Measurements from ENCODE around the gene LRFN5. TPM values are rescaled to one million over a fixed set of nuclear protein-coding genes. Genes with fewer than 3 reads are reported as not detected.

LRFN5 gene
- total RNA-seq, 5 donors from 2014 or later (not counting 1 experiment from before 2014, with no cell fraction given) = not detected

GRCh38 chr14:41817626-41818025, 210.9 kb downstream of the LRFN5 start:
- Mint-ChIP-seq H3K27me3 (no peaks in the 10 kb centered on the region), H3K9me3 (peaks cover 0 to 12% (median 4%) of the 10 kb centered on the region in 3 donors), H3K27ac (no peak overlapping the region), H3K4me1 (no peaks in the 10 kb centered on the region), H3K36me3 (no peaks in the 10 kb centered on the region), H3K4me3 (no peak overlapping the region)
- ATAC-seq (replicated peaks in 1 of 4) (no peak), DNase-seq (no peak)
- H3K36me3 ChIP-seq (ENCODE audit: control insufficient read depth in 2 of 2, extremely low read depth in 1 of 2, insufficient read depth in 1 of 2, low read length in 1 of 2) = no peaks in the 10 kb centered on the region
- H3K27me3 ChIP-seq (replicated peaks in 1 of 2; ENCODE audit: control insufficient read depth in 2 of 2, extremely low read depth in 1 of 2, insufficient read depth in 2 of 2, low read length in 1 of 2) = no peaks in the 10 kb centered on the region
- WGBS (ENCODE audit: insufficient coverage) = no CpG with 5 or more reads among the region's 1 CpG
- no peaks in the 10 kb centered on the region for H3K4me1 ChIP-seq (ENCODE audit: control insufficient read depth in 1 of 2, extremely low read depth in 1 of 2, insufficient read depth in 2 of 2, low read length in 2 of 2)
- CTCF ChIA-PET = no interaction called here
- no peak overlapping the region for H3K27ac ChIP-seq (ENCODE audit: low read length)
- H3K4me3 ChIP-seq (ENCODE audit: control insufficient read depth in 1 of 2, extremely low read depth in 1 of 2, low read length in 1 of 2) = no peak overlapping the region
- POLR2A ChIA-PET = interaction anchor here in 1 of 2 donors (0.5 kb wide), 1 partner anchor 142 kb away, joined by 3 read pairs; no protein-coding TSS in a partner anchor
- no peaks in the 10 kb centered on the region for H3K9me3 ChIP-seq

GRCh38 chr14:41824441-41824840, 217.8 kb downstream of the LRFN5 start:
- no peaks in the 10 kb centered on the region for H3K27me3 Mint-ChIP-seq
- WGBS (ENCODE audit: insufficient coverage) = no CpG with 5 or more reads among the region's 2 CpGs
- no peaks in the 10 kb centered on the region for H3K9me3 ChIP-seq
- ChIA-PET CTCF (no interaction called here), POLR2A (no interaction called here)
- H3K27ac ChIP-seq (ENCODE audit: low read length) = no peak overlapping the region
- no peak overlapping the region for H3K4me3 ChIP-seq (ENCODE audit: control insufficient read depth in 1 of 2, extremely low read depth in 1 of 2, low read length in 1 of 2)
- no peaks in the 10 kb centered on the region for H3K4me1 Mint-ChIP-seq
- H3K27me3 ChIP-seq (replicated peaks in 1 of 2; ENCODE audit: control insufficient read depth in 2 of 2, extremely low read depth in 1 of 2, insufficient read depth in 2 of 2, low read length in 1 of 2) = no peaks in the 10 kb centered on the region
- no peaks in the 10 kb centered on the region for H3K4me1 ChIP-seq (ENCODE audit: control insufficient read depth in 1 of 2, extremely low read depth in 1 of 2, insufficient read depth in 2 of 2, low read length in 2 of 2)
- peaks cover 17 to 26% (median 21%) of the 10 kb centered on the region in 3 donors for H3K9me3 Mint-ChIP-seq
- no peaks in the 10 kb centered on the region for H3K36me3 ChIP-seq (ENCODE audit: control insufficient read depth in 2 of 2, extremely low read depth in 1 of 2, insufficient read depth in 1 of 2, low read length in 1 of 2)
- ATAC-seq (replicated peaks in 1 of 4) (no peak), DNase-seq (no peak)
- no peaks in the 10 kb centered on the region for H3K36me3 Mint-ChIP-seq
- no peak overlapping the region for H3K4me3 Mint-ChIP-seq
- H3K27ac Mint-ChIP-seq = no peak overlapping the region

- Mint-ChIP-seq H3K4me1 (no peaks in the 10 kb centered on the region), H3K27ac (no peak overlapping the region), H3K4me3 (no peak overlapping the region), H3K27me3 (peaks cover 0 to 1% of the 10 kb centered on the region in 2 donors), H3K9me3 (peaks cover 17 to 22% (median 19%) of the 10 kb centered on the region in 3 donors), H3K36me3 (no peaks in the 10 kb centered on the region)
- ATAC-seq (replicated peaks in 1 of 4) (no peak), DNase-seq (no peak)
- POLR2A ChIA-PET = no interaction called here
- CTCF ChIA-PET = no interaction called here
- Histone ChIP-seq H3K4me3 (ENCODE audit: control insufficient read depth in 1 of 2, extremely low read depth in 1 of 2, low read length in 1 of 2) (no peak overlapping the region), H3K27ac (ENCODE audit: low read length) (no peak overlapping the region), H3K36me3 (ENCODE audit: control insufficient read depth in 2 of 2, extremely low read depth in 1 of 2, insufficient read depth in 1 of 2, low read length in 1 of 2) (no peaks in the 10 kb centered on the region), H3K9me3 (no peaks in the 10 kb centered on the region), H3K27me3 (replicated peaks in 1 of 2; ENCODE audit: control insufficient read depth in 2 of 2, extremely low read depth in 1 of 2, insufficient read depth in 2 of 2, low read length in 1 of 2) (no peaks in the 10 kb centered on the region), H3K4me1 (ENCODE audit: control insufficient read depth in 1 of 2, extremely low read depth in 1 of 2, insufficient read depth in 2 of 2, low read length in 2 of 2) (no peaks in the 10 kb centered on the region)
- 80% methylated on average over 1 of the region's 1 CpG for WGBS (ENCODE audit: insufficient coverage)
These were observed 218.9 kb downstream of the LRFN5 start for GRCh38 chr14:41825622-41826021.

- H3K4me1 Mint-ChIP-seq = no peaks in the 10 kb centered on the region
- Histone ChIP-seq H3K4me1 (ENCODE audit: control insufficient read depth in 1 of 2, extremely low read depth in 1 of 2, insufficient read depth in 2 of 2, low read length in 2 of 2) (no peaks in the 10 kb centered on the region), H3K36me3 (ENCODE audit: control insufficient read depth in 2 of 2, extremely low read depth in 1 of 2, insufficient read depth in 1 of 2, low read length in 1 of 2) (no peaks in the 10 kb centered on the region), H3K27me3 (replicated peaks in 1 of 2; ENCODE audit: control insufficient read depth in 2 of 2, extremely low read depth in 1 of 2, insufficient read depth in 2 of 2, low read length in 1 of 2) (no peaks in the 10 kb centered on the region), H3K27ac (ENCODE audit: low read length) (no peak overlapping the region), H3K4me3 (ENCODE audit: control insufficient read depth in 1 of 2, extremely low read depth in 1 of 2, low read length in 1 of 2) (no peak overlapping the region), H3K9me3 (no peaks in the 10 kb centered on the region)
- ChIA-PET POLR2A (no interaction called here), CTCF (no interaction called here)
- peaks cover 4 to 6% (median 5%) of the 10 kb centered on the region in 3 donors for H3K9me3 Mint-ChIP-seq
- H3K4me3 Mint-ChIP-seq = no peak overlapping the region
- H3K27me3 Mint-ChIP-seq = peaks cover 0 to 1% of the 10 kb centered on the region in 2 donors
- no peak for ATAC-seq (replicated peaks in 1 of 4)
- WGBS (ENCODE audit: insufficient coverage) = 63% methylated on average over 1 of the region's 2 CpGs
- no peak for DNase-seq
- H3K36me3 Mint-ChIP-seq = no peaks in the 10 kb centered on the region
- H3K27ac Mint-ChIP-seq = no peak overlapping the region
These were observed 224.2 kb downstream of the LRFN5 start for GRCh38 chr14:41830714-41831406.

GRCh38 chr14:41839661-41840060, 233.0 kb downstream of the LRFN5 start:
- no peak for DNase-seq
- no peaks in the 10 kb centered on the region for H3K9me3 ChIP-seq
- no peak for ATAC-seq (replicated peaks in 1 of 4)
- WGBS (ENCODE audit: insufficient coverage) = no CpG with 5 or more reads among the region's 2 CpGs
- Mint-ChIP-seq H3K4me1 (no peaks in the 10 kb centered on the region), H3K4me3 (no peak overlapping the region), H3K36me3 (no peaks in the 10 kb centered on the region), H3K9me3 (no peaks in the 10 kb centered on the region), H3K27me3 (no peaks in the 10 kb centered on the region), H3K27ac (no peak overlapping the region)
- no peak overlapping the region for H3K27ac ChIP-seq (ENCODE audit: low read length)
- H3K4me3 ChIP-seq (ENCODE audit: control insufficient read depth in 1 of 2, extremely low read depth in 1 of 2, low read length in 1 of 2) = no peak overlapping the region
- CTCF ChIA-PET = no interaction called here
- H3K4me1 ChIP-seq (ENCODE audit: control insufficient read depth in 1 of 2, extremely low read depth in 1 of 2, insufficient read depth in 2 of 2, low read length in 2 of 2) = no peaks in the 10 kb centered on the region
- POLR2A ChIA-PET = no interaction called here
- H3K36me3 ChIP-seq (ENCODE audit: control insufficient read depth in 2 of 2, extremely low read depth in 1 of 2, insufficient read depth in 1 of 2, low read length in 1 of 2) = no peaks in the 10 kb centered on the region
- H3K27me3 ChIP-seq (replicated peaks in 1 of 2; ENCODE audit: control insufficient read depth in 2 of 2, extremely low read depth in 1 of 2, insufficient read depth in 2 of 2, low read length in 1 of 2) = no peaks in the 10 kb centered on the region

GRCh38 chr14:41859336-41859735, 252.7 kb downstream of the LRFN5 start:
- CTCF ChIA-PET = interaction anchor here in 1 of 2 donors (0.5 kb wide), 1 partner anchor 348 kb away, joined by 3 read pairs; no protein-coding TSS in a partner anchor
- no peak overlapping the region for H3K4me3 Mint-ChIP-seq
- H3K27ac ChIP-seq (ENCODE audit: low read length) = no peak overlapping the region
- ATAC-seq (replicated peaks in 1 of 4) (no peak), DNase-seq (no peak)
- H3K4me1 Mint-ChIP-seq = no peaks in the 10 kb centered on the region
- H3K36me3 Mint-ChIP-seq = no peaks in the 10 kb centered on the region
- H3K9me3 ChIP-seq = peaks cover 2% of the 10 kb centered on the region
- H3K36me3 ChIP-seq (ENCODE audit: control insufficient read depth in 2 of 2, extremely low read depth in 1 of 2, insufficient read depth in 1 of 2, low read length in 1 of 2) = no peaks in the 10 kb centered on the region
- no peak overlapping the region for H3K4me3 ChIP-seq (ENCODE audit: control insufficient read depth in 1 of 2, extremely low read depth in 1 of 2, low read length in 1 of 2)
- no peaks in the 10 kb centered on the region for H3K4me1 ChIP-seq (ENCODE audit: control insufficient read depth in 1 of 2, extremely low read depth in 1 of 2, insufficient read depth in 2 of 2, low read length in 2 of 2)
- no peaks in the 10 kb centered on the region for H3K27me3 ChIP-seq (replicated peaks in 1 of 2; ENCODE audit: control insufficient read depth in 2 of 2, extremely low read depth in 1 of 2, insufficient read depth in 2 of 2, low read length in 1 of 2)
- POLR2A ChIA-PET = no interaction called here
- no peaks in the 10 kb centered on the region for H3K27me3 Mint-ChIP-seq
- WGBS (ENCODE audit: insufficient coverage) = no CpG with 5 or more reads among the region's 2 CpGs
- peaks cover 0 to 7% (median 2%) of the 10 kb centered on the region in 3 donors for H3K9me3 Mint-ChIP-seq
- no peak overlapping the region for H3K27ac Mint-ChIP-seq

Measured in T-cell (primary cell).